RWPE2 (cell line): Measurements from ENCODE around the gene ANO2.

Experiments
- ATAC-seq: fragments of 200-7000 bp; cut with Tn5 transposase; 3 replicates; pipeline ENCODE4 v1.9.1; 2021; ENCODE audit warnings: low read depth
- DNase-seq: peaks from one replicate; pipeline ENCODE4 v3.0.0-alpha.2; 2020; ENCODE audit warnings: low spot score
- H3K27ac ChIP-seq: fragments of 450-650 bp; 2 replicates; pipeline ENCODE4 v1.5.1; 2017; ENCODE audit warnings: mild to moderate bottlenecking; ENCODE audit not compliant: poor library complexity, severe bottlenecking
- H3K27me3 ChIP-seq: fragments of 250-450 bp; sonication (Bioruptor Pico); 2 replicates; pipeline ENCODE4 v1.5.1; 2021; ENCODE audit warnings: mild to moderate bottlenecking, moderate library complexity; ENCODE audit not compliant: insufficient read depth, poor library complexity, severe bottlenecking
- H3K36me3 ChIP-seq: fragments of 250-450 bp; sonication (Bioruptor Pico); 2 replicates; pipeline ENCODE4 v1.5.1; 2020; ENCODE audit warnings: low read depth, mild to moderate bottlenecking, moderate library complexity
- H3K4me1 ChIP-seq: fragments of 250-450 bp; sonication (Bioruptor Pico); 2 replicates; pipeline ENCODE4 v1.5.1; 2021; ENCODE audit warnings: mild to moderate bottlenecking, moderate library complexity; ENCODE audit not compliant: insufficient read depth, poor library complexity, severe bottlenecking
- H3K4me3 ChIP-seq: fragments of 250-450 bp; sonication (Bioruptor Pico); 2 replicates; pipeline ENCODE4 v1.5.1; 2021; ENCODE audit warnings: mild to moderate bottlenecking, moderate library complexity; ENCODE audit not compliant: severe bottlenecking
- H3K9me3 ChIP-seq: fragments of 250-450 bp; sonication (Bioruptor Pico); 2 replicates; pipeline ENCODE4 v1.5.1; 2021; ENCODE audit warnings: mild to moderate bottlenecking, moderate library complexity; ENCODE audit not compliant: severe bottlenecking
- TF ChIP-seq, protein P1 (sequence below): fragments of 450-650 bp; IDR thresholded peaks from one replicate; pipeline ENCODE4 v1.5.1; 2017; ENCODE audit warnings: mild to moderate bottlenecking, moderate library complexity; ENCODE audit not compliant: poor library complexity, severe bottlenecking

The ANO2 gene

DNA sequence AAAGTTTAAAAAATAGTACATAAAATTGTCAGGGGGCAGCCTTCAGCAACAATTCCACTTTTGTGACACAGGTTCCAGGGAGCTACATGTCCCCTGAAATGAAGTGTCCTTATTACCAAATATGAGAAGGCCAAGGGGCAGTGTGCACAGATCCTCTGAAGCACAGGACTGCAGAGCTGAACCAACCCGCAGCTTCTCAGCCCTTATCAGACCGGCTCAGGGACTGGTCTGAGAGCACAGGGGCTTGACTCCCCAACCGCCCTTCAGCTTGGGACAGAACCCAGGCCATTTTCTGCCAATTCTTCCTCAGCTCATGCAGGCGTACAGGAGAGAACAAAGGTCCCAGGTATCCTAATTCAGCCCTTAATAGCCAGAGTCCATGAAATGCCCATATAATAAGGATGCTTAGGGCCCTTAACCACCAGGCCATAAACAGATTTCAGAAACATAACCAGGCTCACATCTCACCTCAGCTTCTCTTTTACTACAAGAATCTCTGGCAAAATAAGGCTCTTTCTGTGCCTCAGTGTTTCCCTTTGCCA is 221.3 kb downstream of the ANO2 start:
- H3K4me1 ChIP-seq: no peaks in the 10 kb centered on the region
- DNase-seq: no peak
- no peak for ATAC-seq
- no peak overlapping the region for H3K27ac ChIP-seq
- no peaks in the 10 kb centered on the region for H3K36me3 ChIP-seq
- no peaks in the 10 kb centered on the region for H3K9me3 ChIP-seq
- peaks cover 5% of the 10 kb centered on the region for H3K27me3 ChIP-seq
- H3K4me3 ChIP-seq: no peak overlapping the region
- TF ChIP-seq, protein P1, sequence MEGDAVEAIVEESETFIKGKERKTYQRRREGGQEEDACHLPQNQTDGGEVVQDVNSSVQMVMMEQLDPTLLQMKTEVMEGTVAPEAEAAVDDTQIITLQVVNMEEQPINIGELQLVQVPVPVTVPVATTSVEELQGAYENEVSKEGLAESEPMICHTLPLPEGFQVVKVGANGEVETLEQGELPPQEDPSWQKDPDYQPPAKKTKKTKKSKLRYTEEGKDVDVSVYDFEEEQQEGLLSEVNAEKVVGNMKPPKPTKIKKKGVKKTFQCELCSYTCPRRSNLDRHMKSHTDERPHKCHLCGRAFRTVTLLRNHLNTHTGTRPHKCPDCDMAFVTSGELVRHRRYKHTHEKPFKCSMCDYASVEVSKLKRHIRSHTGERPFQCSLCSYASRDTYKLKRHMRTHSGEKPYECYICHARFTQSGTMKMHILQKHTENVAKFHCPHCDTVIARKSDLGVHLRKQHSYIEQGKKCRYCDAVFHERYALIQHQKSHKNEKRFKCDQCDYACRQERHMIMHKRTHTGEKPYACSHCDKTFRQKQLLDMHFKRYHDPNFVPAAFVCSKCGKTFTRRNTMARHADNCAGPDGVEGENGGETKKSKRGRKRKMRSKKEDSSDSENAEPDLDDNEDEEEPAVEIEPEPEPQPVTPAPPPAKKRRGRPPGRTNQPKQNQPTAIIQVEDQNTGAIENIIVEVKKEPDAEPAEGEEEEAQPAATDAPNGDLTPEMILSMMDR: no peak

DNA sequence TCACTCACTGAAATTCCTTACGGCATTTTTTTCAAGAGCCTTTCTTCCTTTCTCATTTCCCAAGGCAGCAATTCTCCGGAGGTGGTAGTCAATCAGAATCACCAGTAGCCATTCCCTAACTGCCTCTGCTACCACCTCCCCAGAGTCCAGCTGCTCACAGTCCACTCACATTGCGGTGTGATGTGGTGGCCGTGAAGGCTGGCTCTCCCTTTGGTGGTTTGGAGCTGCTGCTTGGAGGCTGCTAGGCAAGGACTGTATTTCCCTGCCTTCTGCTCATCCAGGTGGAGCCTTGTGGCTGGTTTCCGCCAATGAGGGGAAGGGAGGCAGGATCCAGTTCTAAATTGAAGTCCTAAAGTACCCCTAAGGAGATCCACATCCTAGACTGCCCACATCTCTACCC is 222.0 kb downstream of the ANO2 start:
- TF ChIP-seq, protein P1: no peak
- Histone ChIP-seq H3K9me3 (no peaks in the 10 kb centered on the region), H3K27me3 (peaks cover 5% of the 10 kb centered on the region), H3K27ac (no peak overlapping the region), H3K4me3 (no peak overlapping the region), H3K36me3 (no peaks in the 10 kb centered on the region), H3K4me1 (no peaks in the 10 kb centered on the region)
- ATAC-seq: no peak
- DNase-seq: no peak

DNA sequence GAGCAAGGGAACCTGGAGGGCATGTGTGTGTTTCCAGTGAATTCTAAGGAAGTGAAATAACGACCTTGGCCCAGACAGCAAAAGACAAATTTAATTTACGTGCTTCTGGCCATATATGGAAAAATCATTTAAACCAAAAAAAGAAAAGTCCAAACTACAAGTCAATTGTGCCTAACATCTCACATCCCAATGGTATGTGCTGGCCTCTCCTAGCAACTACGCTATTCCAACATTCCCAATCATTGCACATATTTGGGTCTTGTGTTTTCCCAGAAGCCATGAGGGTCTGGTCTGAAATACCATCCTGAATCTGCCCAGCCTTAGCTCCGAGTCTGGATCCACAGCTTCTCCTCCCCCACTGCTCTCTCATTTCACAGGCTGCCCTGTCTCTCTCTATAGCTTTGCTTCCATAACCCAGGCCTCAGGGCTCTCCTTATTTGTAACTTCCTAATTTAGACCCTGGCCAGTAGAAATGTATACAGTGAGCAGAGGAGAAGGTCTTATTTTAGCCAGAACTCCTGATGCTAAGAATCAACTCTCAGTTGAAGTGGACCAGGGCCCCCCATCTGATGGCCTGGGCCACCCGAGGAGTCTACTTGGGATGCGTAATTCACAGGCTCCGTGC is 224.6 kb downstream of the ANO2 start:
- Histone ChIP-seq H3K4me1 (no peaks in the 10 kb centered on the region), H3K27ac (no peak overlapping the region), H3K36me3 (no peaks in the 10 kb centered on the region), H3K27me3 (no peaks in the 10 kb centered on the region), H3K9me3 (no peaks in the 10 kb centered on the region), H3K4me3 (no peak overlapping the region)
- no peak for ATAC-seq
- no peak for DNase-seq
- TF ChIP-seq, protein P1: no peak

DNA sequence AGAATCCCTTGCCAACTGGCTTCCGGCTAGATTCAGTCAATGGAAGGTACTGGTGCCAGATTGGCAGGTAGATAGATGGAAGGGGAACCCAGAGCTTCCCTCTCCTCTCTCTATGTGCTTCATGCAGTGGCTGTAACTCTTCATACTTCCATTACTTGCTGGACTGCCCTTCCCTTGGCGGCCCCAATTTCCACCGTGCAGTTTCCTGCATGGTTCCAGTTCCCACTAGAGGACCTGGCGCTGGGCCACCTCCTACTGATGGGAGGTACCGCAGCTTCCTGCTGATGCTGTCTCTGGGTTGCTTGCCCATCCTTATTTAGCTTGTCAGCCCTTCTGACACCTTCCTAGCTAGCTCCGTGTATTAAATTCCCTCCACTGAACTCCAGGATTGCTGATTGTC is 226.4 kb downstream of the ANO2 start:
- DNase-seq: no peak
- no peak overlapping the region for H3K4me3 ChIP-seq
- H3K27me3 ChIP-seq: no peaks in the 10 kb centered on the region
- H3K36me3 ChIP-seq: no peaks in the 10 kb centered on the region
- TF ChIP-seq, protein P1: no peak
- H3K9me3 ChIP-seq: no peaks in the 10 kb centered on the region
- no peaks in the 10 kb centered on the region for H3K4me1 ChIP-seq
- H3K27ac ChIP-seq: no peak overlapping the region
- no peak for ATAC-seq

DNA sequence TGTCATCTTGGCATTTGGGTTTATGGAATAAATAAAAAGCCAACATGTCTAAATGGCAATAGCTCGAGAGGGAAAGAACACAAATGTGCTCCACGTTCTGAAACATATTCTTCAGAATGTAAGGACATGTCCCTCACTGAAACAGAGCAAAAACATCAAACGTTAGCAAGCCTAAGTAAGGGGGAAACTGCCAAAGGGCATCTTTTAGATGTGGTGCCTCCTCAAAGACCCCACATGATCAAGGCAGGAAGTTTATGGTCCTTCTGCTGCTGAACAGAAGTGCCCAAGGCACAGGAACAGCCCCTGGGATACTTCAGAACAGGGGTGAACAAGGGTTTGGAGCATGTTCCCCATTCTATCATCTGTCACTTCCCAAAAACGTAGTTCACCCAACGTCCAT is 227.0 kb downstream of the ANO2 start:
- H3K27me3 ChIP-seq: no peaks in the 10 kb centered on the region
- no peak for ATAC-seq
- H3K9me3 ChIP-seq: no peaks in the 10 kb centered on the region
- H3K27ac ChIP-seq: no peak overlapping the region
- TF ChIP-seq, protein P1: no peak
- H3K4me3 ChIP-seq: no peak overlapping the region
- H3K4me1 ChIP-seq: no peaks in the 10 kb centered on the region
- no peak for DNase-seq
- H3K36me3 ChIP-seq: no peaks in the 10 kb centered on the region
